ENCODE data around the gene POLR3C.

GRCh38 chr1:145806408-145806807 is 17.6 kb upstream of the POLR3C start:
- no peak for TF ChIP-seq CTCF (IDR thresholded peaks at IDR 0.05; ENCODE audit: low read depth, low read length)
- no peak for TF ChIP-seq EZH2phosphoT487 (IDR thresholded peaks at IDR 0.05; ENCODE audit: low read depth)

Measured in OCI-LY3 (cell line).